Measurements from ENCODE around the gene ANO10.

DNA sequence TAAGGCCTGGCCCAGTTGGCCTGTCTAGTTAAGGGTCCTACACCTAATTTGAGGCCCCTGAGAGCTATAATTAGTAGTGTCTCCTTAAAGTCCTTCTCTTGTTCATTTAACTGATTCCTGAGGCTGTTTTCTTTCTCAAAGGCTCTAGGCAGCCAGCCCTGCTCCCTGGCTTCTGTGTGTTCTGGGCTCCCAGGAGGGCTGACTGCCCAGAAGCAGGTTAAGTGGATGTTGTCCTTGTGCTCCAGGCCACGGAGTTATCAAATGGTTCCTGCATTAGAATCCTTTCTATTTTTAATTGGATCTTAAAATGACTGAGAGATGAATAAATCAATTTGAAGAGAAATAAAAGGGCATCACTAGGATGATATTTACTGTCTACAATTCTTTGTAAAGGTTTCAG lies 195.4 kb downstream of the ANO10 start:
- TF ChIP-seq POLR2AphosphoS5 (IDR thresholded peaks at IDR 0.05) (no peak), POLR2A (IDR thresholded peaks at IDR 0.05) (no peak)
- TF ChIP-seq, protein P1, sequence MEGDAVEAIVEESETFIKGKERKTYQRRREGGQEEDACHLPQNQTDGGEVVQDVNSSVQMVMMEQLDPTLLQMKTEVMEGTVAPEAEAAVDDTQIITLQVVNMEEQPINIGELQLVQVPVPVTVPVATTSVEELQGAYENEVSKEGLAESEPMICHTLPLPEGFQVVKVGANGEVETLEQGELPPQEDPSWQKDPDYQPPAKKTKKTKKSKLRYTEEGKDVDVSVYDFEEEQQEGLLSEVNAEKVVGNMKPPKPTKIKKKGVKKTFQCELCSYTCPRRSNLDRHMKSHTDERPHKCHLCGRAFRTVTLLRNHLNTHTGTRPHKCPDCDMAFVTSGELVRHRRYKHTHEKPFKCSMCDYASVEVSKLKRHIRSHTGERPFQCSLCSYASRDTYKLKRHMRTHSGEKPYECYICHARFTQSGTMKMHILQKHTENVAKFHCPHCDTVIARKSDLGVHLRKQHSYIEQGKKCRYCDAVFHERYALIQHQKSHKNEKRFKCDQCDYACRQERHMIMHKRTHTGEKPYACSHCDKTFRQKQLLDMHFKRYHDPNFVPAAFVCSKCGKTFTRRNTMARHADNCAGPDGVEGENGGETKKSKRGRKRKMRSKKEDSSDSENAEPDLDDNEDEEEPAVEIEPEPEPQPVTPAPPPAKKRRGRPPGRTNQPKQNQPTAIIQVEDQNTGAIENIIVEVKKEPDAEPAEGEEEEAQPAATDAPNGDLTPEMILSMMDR (IDR thresholded peaks at IDR 0.05), result no peak

Data from suprapubic skin (tissue), 4 donors.